SKM-1 (cell line): ENCODE data around the gene RAD51D.
"Not testable (repeated sequence)": the region's sequence is repeated elsewhere in the genome, so short reads cannot be mapped to it uniquely, and the experiment has no call there.

ENCODE experiments used
- DNase-seq: peaks from one replicate; lab custom pipeline; 2025; ENCODE audit not compliant: unreplicated experiment; lab: John Stamatoyannopoulos, UW

RAD51D gene

DNA sequence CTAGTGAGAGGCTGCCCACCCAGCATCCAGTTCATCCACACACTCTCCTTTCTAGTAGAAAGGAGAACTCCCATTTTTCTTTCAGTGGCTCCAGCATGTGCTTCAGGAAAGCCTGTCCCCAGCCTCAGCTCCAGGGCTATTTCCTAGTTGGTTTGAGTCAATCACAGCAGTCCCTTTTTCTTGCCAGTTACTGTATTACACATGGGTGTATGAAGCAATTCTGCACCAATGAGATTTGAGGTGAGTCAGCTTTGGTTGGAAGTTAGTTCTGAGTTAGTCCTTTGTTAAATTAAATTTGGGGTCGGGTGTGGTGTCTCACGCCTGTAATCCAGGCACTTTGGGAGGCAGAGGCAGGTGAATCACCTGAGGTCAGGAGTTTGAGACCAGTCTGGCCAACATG, 24.8 kb downstream of the RAD51D start:
- DNase-seq: no peak

GRCh38 chr17:35090707-35091106, 29.0 kb downstream of the RAD51D start:
- DNase-seq: not testable (repeated sequence)

- peak; percentile 69 for DNase-seq
Measured at GRCh38 chr17:35089586-35090296, 29.9 kb downstream of the RAD51D start.

DNA sequence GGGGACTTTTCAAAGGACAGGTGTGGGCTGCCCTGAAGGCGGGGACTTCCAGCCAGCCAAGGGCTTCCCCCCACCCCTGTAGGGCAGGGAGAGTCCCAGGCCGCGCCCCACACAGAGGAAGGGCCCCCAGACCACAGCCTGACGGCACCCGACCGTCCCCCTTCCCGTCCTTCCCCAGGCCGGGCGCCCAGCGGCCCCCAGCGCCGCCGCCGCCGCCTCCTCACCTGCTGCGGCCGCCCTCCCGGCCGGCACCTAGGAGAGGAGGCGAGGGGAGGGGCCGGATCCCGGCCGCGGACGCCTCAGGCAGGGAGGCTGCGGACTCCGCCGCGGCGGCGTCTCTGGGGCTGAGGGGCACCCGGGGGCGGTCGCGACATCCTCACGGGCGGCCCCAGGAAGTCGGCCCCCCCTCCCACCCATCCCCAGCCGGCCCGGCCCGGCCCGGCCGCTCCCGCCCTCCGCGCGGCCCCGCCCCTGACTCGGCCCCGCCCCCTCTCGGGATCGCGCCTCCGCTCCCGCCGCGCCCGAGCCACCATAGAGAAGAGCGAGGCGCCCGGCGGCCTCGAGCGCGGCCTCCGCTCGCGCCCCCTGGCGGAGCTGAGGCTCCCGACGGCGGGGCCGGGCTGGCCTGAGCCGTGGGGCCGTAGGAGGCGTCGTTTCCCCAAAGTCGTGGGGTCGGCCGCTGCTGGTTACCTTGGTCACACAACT, 30.6 kb downstream of the RAD51D start:
- peak; percentile 41 for DNase-seq

GRCh38 chr17:35088356-35088880, 31.2 kb downstream of the RAD51D start:
- peak; percentile 35 for DNase-seq

- DNase-seq: no peak
Measured at GRCh38 chr17:35087731-35088355, 31.8 kb downstream of the RAD51D start.

GRCh38 chr17:35086931-35087573, 32.6 kb downstream of the RAD51D start:
- DNase-seq: no peak

DNA sequence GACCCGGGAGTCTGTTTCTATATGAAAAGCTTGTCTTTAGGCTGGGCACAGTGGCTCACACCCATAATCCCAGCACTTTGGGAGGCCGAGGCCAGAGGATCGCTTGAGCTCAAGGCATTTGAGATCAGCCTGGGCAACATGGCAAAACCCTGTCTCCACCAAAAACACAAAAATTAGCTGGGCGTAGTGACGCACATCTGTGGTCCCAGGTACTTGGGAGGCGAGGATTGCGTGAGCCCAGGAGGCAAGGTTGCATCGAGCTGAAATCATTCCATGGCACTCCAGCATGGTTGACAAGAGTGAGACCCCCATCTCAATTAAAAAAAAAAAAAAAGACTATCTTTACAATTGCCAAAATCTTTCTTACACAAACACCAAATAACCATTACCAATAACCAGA, 33.5 kb downstream of the RAD51D start:
- no peak for DNase-seq

DNA sequence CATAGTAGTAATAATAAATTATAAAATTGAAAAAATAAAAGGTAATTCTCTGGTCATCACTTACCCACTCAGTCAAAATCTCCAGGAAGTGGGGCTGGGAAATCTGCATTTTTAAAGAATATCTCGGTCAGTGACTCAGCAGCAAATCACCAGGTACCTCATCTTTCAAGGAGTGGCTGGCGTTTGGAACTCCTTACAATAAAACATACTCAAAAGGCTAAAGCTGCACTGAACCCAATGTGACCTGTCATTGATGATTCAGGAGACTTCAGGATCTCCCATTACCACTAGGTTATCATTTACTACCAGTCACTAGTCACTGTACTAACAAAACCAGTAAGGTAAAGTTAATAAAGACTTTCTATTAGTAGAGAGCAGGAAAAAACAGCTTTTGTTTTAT, 34.7 kb downstream of the RAD51D start:
- no peak for DNase-seq

DNA sequence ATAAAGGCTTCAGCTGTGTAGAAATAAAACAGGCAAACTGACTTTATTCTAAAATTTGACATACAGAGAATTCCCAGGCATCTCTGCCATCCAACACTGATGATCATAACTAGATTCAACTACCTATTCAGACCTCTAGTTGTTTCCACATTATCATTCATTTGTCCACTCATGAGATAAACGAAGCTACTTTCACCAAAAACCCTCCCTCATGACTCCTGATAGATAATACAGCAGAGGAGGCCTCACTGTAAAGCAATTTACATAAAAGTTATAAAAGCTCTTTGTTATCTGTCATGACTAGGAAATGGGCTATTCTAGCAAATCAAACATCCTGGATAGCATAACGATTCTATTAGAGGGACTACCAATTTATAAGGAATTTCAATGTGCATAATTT, 36.6 kb downstream of the RAD51D start:
- DNase-seq: no peak

DNA sequence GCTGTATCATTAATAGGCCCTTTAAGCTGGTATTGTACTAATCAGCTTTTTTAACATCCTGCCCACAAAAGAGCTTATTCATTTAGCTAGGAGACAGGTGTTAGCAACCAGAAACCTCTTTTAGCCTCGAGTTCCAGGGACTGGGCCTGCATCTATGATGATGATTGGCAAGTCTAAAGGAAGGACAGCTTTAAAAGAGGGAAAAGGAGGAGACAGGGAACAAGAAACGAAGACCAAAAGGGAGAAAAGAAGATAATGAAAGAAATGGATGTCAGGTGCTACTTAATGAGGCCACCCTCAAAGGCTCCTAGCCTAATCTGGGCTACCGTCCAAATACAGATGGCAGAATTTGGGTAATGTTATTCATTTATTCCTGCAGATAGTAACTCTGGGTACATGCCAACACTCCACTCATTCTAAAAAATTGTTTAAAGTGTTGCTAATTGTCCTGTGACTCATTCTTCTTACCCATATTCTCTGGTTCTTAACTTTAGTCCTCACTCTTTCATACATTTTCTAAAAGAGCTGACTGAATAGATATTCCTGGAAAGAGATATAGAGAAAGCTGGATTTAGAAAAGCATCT, 37.5 kb downstream of the RAD51D start:
- DNase-seq: no peak

GRCh38 chr17:35081638-35082037, 38.0 kb downstream of the RAD51D start:
- no peak for DNase-seq

DNA sequence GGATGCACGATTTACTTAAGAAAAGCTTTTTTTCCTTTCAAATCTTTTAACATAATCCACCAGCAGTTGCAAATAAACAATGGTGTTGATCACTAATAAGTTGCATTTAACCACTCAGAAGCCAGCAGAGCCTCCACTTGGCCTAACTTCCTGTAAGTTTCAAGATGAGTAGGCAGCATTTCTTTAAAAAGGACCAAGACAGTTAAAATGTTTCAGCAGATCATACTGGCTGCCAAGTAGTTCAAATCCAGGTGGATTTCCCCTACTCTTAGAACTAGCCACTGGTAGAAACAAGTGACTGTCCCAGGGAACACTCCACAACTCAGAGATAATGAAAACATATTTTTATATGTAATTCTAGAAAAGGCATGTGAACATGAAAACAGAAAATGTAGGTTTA, 39.1 kb downstream of the RAD51D start:
- no peak for DNase-seq

- DNase-seq: no peak
Measured at GRCh38 chr17:35079547-35080423, 39.9 kb downstream of the RAD51D start.

DNA sequence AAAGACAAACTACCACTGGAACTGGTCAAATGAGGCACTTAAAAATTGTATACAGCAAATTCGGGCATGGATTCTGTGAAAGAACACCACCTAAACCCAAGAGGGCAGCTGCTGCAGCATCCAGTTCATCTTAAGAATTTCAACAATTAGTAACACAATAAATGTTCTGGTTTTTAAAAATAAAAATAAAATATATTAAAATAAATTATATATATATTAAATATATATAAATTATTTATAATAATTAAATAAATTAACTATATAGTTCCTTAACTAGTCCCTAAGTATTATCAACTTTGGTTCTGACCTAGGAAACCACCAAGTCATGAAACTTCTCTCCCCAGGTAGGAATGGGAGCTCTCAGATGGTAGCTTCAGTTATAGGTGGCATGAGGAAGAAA, 42.8 kb downstream of the RAD51D start:
- DNase-seq: no peak

GRCh38 chr17:35074711-35075707, 44.7 kb downstream of the RAD51D start:
- DNase-seq: no peak

DNA sequence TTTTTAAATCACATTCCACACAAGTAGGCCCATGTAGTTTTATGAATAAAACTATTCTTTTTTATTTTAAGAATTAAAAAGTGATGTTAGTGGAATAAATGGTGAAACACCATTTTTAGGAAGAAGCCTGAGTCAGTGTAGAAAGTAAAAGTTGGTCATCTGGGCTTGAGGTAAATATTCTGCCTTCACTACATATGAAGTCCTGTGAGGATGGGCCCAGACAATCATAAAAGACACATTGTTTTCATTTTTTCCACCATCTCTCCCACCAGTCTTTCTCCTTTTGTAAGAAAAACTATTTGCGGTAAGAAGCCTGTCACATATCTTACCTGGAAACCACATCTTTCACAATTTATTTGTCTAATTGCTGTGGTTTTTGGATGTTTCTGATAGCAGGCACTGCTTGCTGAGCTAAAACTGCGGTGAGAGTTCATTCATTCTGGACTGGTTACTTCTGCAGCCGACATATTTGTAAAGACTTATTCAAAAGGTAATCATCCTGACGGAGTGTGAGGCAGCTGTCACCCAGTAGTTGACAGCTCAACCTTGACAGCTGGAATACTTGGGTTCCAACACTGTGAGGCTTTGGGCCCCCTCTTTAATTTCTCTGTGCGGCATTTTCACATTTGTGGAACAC, 45.6 kb downstream of the RAD51D start:
- DNase-seq: no peak

GRCh38 chr17:35073183-35073790, 46.4 kb downstream of the RAD51D start:
- DNase-seq: no peak
